GM19099 (cell line): ENCODE results near the gene EVA1A.

ENCODE experiments used
- POLR2A ChIP-seq: IDR thresholded peaks from 3 replicates; pipeline ENCODE4 v1.6.1; 2011; ENCODE audit warnings: low read depth; ENCODE audit not compliant: insufficient read length; ENCODE audit errors: extremely low read depth

The EVA1A gene

GRCh38 chr2:75597949-75598348 is 37.2 kb upstream of the EVA1A start:
- no peak for TF ChIP-seq POLR2A

GRCh38 chr2:75596784-75597183 is 36.0 kb upstream of the EVA1A start:
- no peak for TF ChIP-seq POLR2A

- no peak for TF ChIP-seq POLR2A
Measured at GRCh38 chr2:75595541-75596395, 35.0 kb upstream of the EVA1A start.

- no peak for TF ChIP-seq POLR2A
Measured at GRCh38 chr2:75594596-75594995, 33.9 kb upstream of the EVA1A start.

GRCh38 chr2:75592888-75593287 is 32.1 kb upstream of the EVA1A start:
- TF ChIP-seq POLR2A: no peak

- no peak for TF ChIP-seq POLR2A
Measured at GRCh38 chr2:75592030-75592429, 31.3 kb upstream of the EVA1A start.

GRCh38 chr2:75589391-75590105 is 28.8 kb upstream of the EVA1A start:
- TF ChIP-seq POLR2A: no peak

GRCh38 chr2:75587954-75588587 is 27.3 kb upstream of the EVA1A start:
- TF ChIP-seq POLR2A: no peak

- TF ChIP-seq POLR2A: no peak
Measured at GRCh38 chr2:75586971-75587370, 26.2 kb upstream of the EVA1A start.

GRCh38 chr2:75582840-75583239 is 22.1 kb upstream of the EVA1A start:
- TF ChIP-seq POLR2A: no peak

- TF ChIP-seq POLR2A: no peak
Measured at GRCh38 chr2:75580606-75581005, 19.9 kb upstream of the EVA1A start.

GRCh38 chr2:75580156-75580555 is 19.4 kb upstream of the EVA1A start:
- no peak for TF ChIP-seq POLR2A

- TF ChIP-seq POLR2A: no peak
Measured at GRCh38 chr2:75579186-75579585, 18.4 kb upstream of the EVA1A start.

- TF ChIP-seq POLR2A: no peak
Measured at GRCh38 chr2:75577280-75577679, 16.5 kb upstream of the EVA1A start.

GRCh38 chr2:75574106-75574505 is 13.4 kb upstream of the EVA1A start:
- no peak for TF ChIP-seq POLR2A
